Measurements from ENCODE around the gene ECHDC1.

DNA sequence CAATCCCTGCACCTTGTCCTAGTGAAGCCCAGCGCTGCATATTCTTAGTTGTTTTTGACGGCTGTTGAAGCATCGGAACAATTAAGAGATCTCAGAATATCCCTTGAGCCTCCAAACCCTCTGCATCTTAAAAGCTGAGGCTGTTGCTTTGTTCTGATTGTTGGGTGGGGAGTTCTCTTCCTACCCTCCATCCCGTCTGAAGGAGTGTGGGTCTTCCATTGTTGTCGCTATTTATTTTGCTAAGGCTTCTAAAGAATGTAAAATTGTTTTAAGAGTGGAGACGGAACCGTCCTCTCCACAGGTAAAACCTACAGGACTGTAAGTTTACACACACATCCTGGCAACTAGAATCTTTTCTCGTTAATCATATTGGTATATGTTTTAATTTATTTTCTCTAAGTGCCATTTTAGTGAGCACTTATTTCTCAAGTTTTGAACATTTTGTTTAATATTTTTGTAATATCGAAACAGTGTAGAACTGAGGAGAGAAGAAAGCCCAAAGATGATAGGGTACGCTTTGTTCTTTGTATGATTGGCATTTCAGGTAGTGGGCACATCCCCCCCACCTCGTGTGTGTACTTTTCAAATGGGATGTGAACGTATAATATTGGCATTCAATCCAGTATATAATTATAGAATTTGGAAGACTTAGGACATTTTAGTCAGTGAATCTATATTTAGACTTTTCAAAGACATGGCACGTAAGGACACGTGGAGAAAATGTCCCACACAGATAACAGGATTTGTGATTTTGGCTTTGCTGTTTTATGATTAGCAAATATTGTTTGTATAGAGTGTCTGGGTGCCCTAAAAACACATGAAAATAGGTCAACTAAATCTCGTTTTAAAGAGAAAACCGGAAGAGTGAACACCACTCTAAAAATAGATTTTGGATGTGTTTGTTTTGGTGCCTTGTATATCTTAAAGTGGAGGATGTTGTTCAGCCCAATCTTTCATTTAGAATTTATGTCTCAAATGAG, 75.5 kb downstream of the ECHDC1 start:
- TF ChIP-seq, protein P1, sequence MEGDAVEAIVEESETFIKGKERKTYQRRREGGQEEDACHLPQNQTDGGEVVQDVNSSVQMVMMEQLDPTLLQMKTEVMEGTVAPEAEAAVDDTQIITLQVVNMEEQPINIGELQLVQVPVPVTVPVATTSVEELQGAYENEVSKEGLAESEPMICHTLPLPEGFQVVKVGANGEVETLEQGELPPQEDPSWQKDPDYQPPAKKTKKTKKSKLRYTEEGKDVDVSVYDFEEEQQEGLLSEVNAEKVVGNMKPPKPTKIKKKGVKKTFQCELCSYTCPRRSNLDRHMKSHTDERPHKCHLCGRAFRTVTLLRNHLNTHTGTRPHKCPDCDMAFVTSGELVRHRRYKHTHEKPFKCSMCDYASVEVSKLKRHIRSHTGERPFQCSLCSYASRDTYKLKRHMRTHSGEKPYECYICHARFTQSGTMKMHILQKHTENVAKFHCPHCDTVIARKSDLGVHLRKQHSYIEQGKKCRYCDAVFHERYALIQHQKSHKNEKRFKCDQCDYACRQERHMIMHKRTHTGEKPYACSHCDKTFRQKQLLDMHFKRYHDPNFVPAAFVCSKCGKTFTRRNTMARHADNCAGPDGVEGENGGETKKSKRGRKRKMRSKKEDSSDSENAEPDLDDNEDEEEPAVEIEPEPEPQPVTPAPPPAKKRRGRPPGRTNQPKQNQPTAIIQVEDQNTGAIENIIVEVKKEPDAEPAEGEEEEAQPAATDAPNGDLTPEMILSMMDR (IDR thresholded peaks at IDR 0.05 in 2 of 3, conservative IDR thresholded peaks at IDR 0.05 in 1 of 3; ENCODE audit: borderline replicate concordance in 1 of 3, insufficient read depth in 1 of 3, low read depth in 2 of 3, low read length in 2 of 3) = no peak
- TF ChIP-seq RAD21 (IDR thresholded peaks at IDR 0.05; ENCODE audit: low read depth) (no peak), EZH2 (IDR thresholded peaks at IDR 0.05) (no peak), CEBPB (IDR thresholded peaks at IDR 0.05; ENCODE audit: low read depth) (no peak), POLR2A (IDR thresholded peaks at IDR 0.05; ENCODE audit: borderline replicate concordance, extremely low read depth, insufficient read depth, insufficient read length) (no peak), EZH2phosphoT487 (IDR thresholded peaks at IDR 0.05; ENCODE audit: borderline replicate concordance) (no peak)
- TF ChIP-seq, protein P2, sequence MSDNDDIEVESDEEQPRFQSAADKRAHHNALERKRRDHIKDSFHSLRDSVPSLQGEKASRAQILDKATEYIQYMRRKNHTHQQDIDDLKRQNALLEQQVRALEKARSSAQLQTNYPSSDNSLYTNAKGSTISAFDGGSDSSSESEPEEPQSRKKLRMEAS (IDR thresholded peaks at IDR 0.05) = no peak

All from HCT116 (cell line).